ENCODE measurements around the gene NAA10.

Gene NAA10

GRCh38 chrX:153963546-153963945, 28.7 kb upstream of the NAA10 start:
- no peaks in the 10 kb centered on the region for H3K27me3 ChIP-seq (ENCODE audit: control insufficient read depth, insufficient read depth, low read length)
- H3K36me3 ChIP-seq (ENCODE audit: control insufficient read depth, insufficient read depth, low read length): peaks cover 6% of the 10 kb centered on the region
- no peaks in the 10 kb centered on the region for H3K9me3 ChIP-seq (ENCODE audit: control insufficient read depth, low read length)
- H3K4me1 ChIP-seq (ENCODE audit: control insufficient read depth, insufficient read depth, low read length): peaks cover 19% of the 10 kb centered on the region
- H3K4me3 ChIP-seq (ENCODE audit: low read length): no peak overlapping the region
- no peak overlapping the region for H3K9ac ChIP-seq (ENCODE audit: low read length)

- no peak overlapping the region for H3K9ac ChIP-seq (ENCODE audit: low read length)
- H3K36me3 ChIP-seq (ENCODE audit: control insufficient read depth, insufficient read depth, low read length): peaks cover 6% of the 10 kb centered on the region
Observed at GRCh38 chrX:153961292-153961691, 26.5 kb upstream of the NAA10 start.

GRCh38 chrX:153960786-153961185, 25.9 kb upstream of the NAA10 start:
- H3K4me3 ChIP-seq (ENCODE audit: low read length): no peak overlapping the region
- H3K36me3 ChIP-seq (ENCODE audit: control insufficient read depth, insufficient read depth, low read length): peaks cover 6% of the 10 kb centered on the region
- no peaks in the 10 kb centered on the region for H3K4me1 ChIP-seq (ENCODE audit: control insufficient read depth, insufficient read depth, low read length)
- H3K9ac ChIP-seq (ENCODE audit: low read length): no peak overlapping the region
- no peaks in the 10 kb centered on the region for H3K9me3 ChIP-seq (ENCODE audit: control insufficient read depth, low read length)
- H3K27me3 ChIP-seq (ENCODE audit: control insufficient read depth, insufficient read depth, low read length): no peaks in the 10 kb centered on the region

More at GRCh38 chrX:153961292-153961691, 26.5 kb upstream of the NAA10 start:
- Histone ChIP-seq H3K27me3 (ENCODE audit: control insufficient read depth, insufficient read depth, low read length) (no peaks in the 10 kb centered on the region), H3K4me3 (ENCODE audit: low read length) (no peak overlapping the region), H3K4me1 (ENCODE audit: control insufficient read depth, insufficient read depth, low read length) (no peaks in the 10 kb centered on the region), H3K9me3 (ENCODE audit: control insufficient read depth, low read length) (no peaks in the 10 kb centered on the region)

GRCh38 chrX:153960077-153960476, 25.2 kb upstream of the NAA10 start:
- Histone ChIP-seq H3K36me3 (ENCODE audit: control insufficient read depth, insufficient read depth, low read length) (peaks cover 6% of the 10 kb centered on the region), H3K9me3 (ENCODE audit: control insufficient read depth, low read length) (no peaks in the 10 kb centered on the region), H3K27me3 (ENCODE audit: control insufficient read depth, insufficient read depth, low read length) (no peaks in the 10 kb centered on the region), H3K4me1 (ENCODE audit: control insufficient read depth, insufficient read depth, low read length) (no peaks in the 10 kb centered on the region), H3K4me3 (ENCODE audit: low read length) (no peak overlapping the region), H3K9ac (ENCODE audit: low read length) (no peak overlapping the region)

- Histone ChIP-seq H3K36me3 (ENCODE audit: control insufficient read depth, insufficient read depth, low read length) (peaks cover 6% of the 10 kb centered on the region), H3K4me1 (ENCODE audit: control insufficient read depth, insufficient read depth, low read length) (no peaks in the 10 kb centered on the region), H3K9me3 (ENCODE audit: control insufficient read depth, low read length) (no peaks in the 10 kb centered on the region), H3K4me3 (ENCODE audit: low read length) (no peak overlapping the region), H3K9ac (ENCODE audit: low read length) (no peak overlapping the region), H3K27me3 (ENCODE audit: control insufficient read depth, insufficient read depth, low read length) (no peaks in the 10 kb centered on the region)
Observed at GRCh38 chrX:153959649-153960048, 24.8 kb upstream of the NAA10 start.

GRCh38 chrX:153958605-153959004, 23.8 kb upstream of the NAA10 start:
- Histone ChIP-seq H3K4me3 (ENCODE audit: low read length) (no peak overlapping the region), H3K4me1 (ENCODE audit: control insufficient read depth, insufficient read depth, low read length) (no peaks in the 10 kb centered on the region), H3K36me3 (ENCODE audit: control insufficient read depth, insufficient read depth, low read length) (peaks cover 6% of the 10 kb centered on the region)

GRCh38 chrX:153957224-153957623, 22.4 kb upstream of the NAA10 start:
- Histone ChIP-seq H3K27me3 (ENCODE audit: control insufficient read depth, insufficient read depth, low read length) (no peaks in the 10 kb centered on the region), H3K9ac (ENCODE audit: low read length) (no peak overlapping the region), H3K9me3 (ENCODE audit: control insufficient read depth, low read length) (no peaks in the 10 kb centered on the region), H3K4me1 (ENCODE audit: control insufficient read depth, insufficient read depth, low read length) (peaks cover 3% of the 10 kb centered on the region), H3K36me3 (ENCODE audit: control insufficient read depth, insufficient read depth, low read length) (peaks cover 15% of the 10 kb centered on the region), H3K4me3 (ENCODE audit: low read length) (no peak overlapping the region)

More at GRCh38 chrX:153958605-153959004, 23.8 kb upstream of the NAA10 start:
- H3K9me3 ChIP-seq (ENCODE audit: control insufficient read depth, low read length): no peaks in the 10 kb centered on the region
- H3K27me3 ChIP-seq (ENCODE audit: control insufficient read depth, insufficient read depth, low read length): no peaks in the 10 kb centered on the region
- H3K9ac ChIP-seq (ENCODE audit: low read length): no peak overlapping the region

GRCh38 chrX:153956044-153956907, 21.4 kb upstream of the NAA10 start:
- Histone ChIP-seq H3K4me1 (ENCODE audit: control insufficient read depth, insufficient read depth, low read length) (peaks cover 3% of the 10 kb centered on the region), H3K27me3 (ENCODE audit: control insufficient read depth, insufficient read depth, low read length) (no peaks in the 10 kb centered on the region), H3K9me3 (ENCODE audit: control insufficient read depth, low read length) (no peaks in the 10 kb centered on the region), H3K36me3 (ENCODE audit: control insufficient read depth, insufficient read depth, low read length) (peaks cover 11% of the 10 kb centered on the region), H3K9ac (ENCODE audit: low read length) (no peak overlapping the region), H3K4me3 (ENCODE audit: low read length) (no peak overlapping the region)

GRCh38 chrX:153955228-153955732, 20.4 kb upstream of the NAA10 start:
- H3K4me3 ChIP-seq (ENCODE audit: low read length): no peak overlapping the region
- H3K27me3 ChIP-seq (ENCODE audit: control insufficient read depth, insufficient read depth, low read length): no peaks in the 10 kb centered on the region
- H3K9ac ChIP-seq (ENCODE audit: low read length): no peak overlapping the region
- no peaks in the 10 kb centered on the region for H3K9me3 ChIP-seq (ENCODE audit: control insufficient read depth, low read length)
- H3K4me1 ChIP-seq (ENCODE audit: control insufficient read depth, insufficient read depth, low read length): peaks cover 3% of the 10 kb centered on the region
- H3K36me3 ChIP-seq (ENCODE audit: control insufficient read depth, insufficient read depth, low read length): peaks cover 17% of the 10 kb centered on the region

- H3K27me3 ChIP-seq (ENCODE audit: control insufficient read depth, insufficient read depth, low read length): no peaks in the 10 kb centered on the region
- no peak overlapping the region for H3K4me3 ChIP-seq (ENCODE audit: low read length)
- no peaks in the 10 kb centered on the region for H3K9me3 ChIP-seq (ENCODE audit: control insufficient read depth, low read length)
- peaks cover 17% of the 10 kb centered on the region for H3K36me3 ChIP-seq (ENCODE audit: control insufficient read depth, insufficient read depth, low read length)
- peaks cover 3% of the 10 kb centered on the region for H3K4me1 ChIP-seq (ENCODE audit: control insufficient read depth, insufficient read depth, low read length)
- no peak overlapping the region for H3K9ac ChIP-seq (ENCODE audit: low read length)
Observed at GRCh38 chrX:153954558-153955227, 19.9 kb upstream of the NAA10 start.

- peaks cover 17% of the 10 kb centered on the region for H3K36me3 ChIP-seq (ENCODE audit: control insufficient read depth, insufficient read depth, low read length)
- no peaks in the 10 kb centered on the region for H3K9me3 ChIP-seq (ENCODE audit: control insufficient read depth, low read length)
- H3K9ac ChIP-seq (ENCODE audit: low read length): no peak overlapping the region
- H3K27me3 ChIP-seq (ENCODE audit: control insufficient read depth, insufficient read depth, low read length): no peaks in the 10 kb centered on the region
- H3K4me1 ChIP-seq (ENCODE audit: control insufficient read depth, insufficient read depth, low read length): peaks cover 3% of the 10 kb centered on the region
- no peak overlapping the region for H3K4me3 ChIP-seq (ENCODE audit: low read length)
Observed at GRCh38 chrX:153953892-153954557, 19.2 kb upstream of the NAA10 start.
